HepG2 (cell line): ENCODE measurements around the gene SRGAP3. TPM values are rescaled to one million over a fixed set of nuclear protein-coding genes. Genes with fewer than 3 reads are reported as not detected.

Experiments used
- ATAC-seq: fragments of 200-7000 bp; cut with Tn5 transposase; 3 replicates; pipeline ENCODE4 v1.9.1; 2020; ENCODE audit warnings: mild to moderate bottlenecking, moderate library complexity
- BruUV-seq: library from RNA; stranded (reverse); fragments of 400-500 nt; replicated peaks from 2 replicates; lab custom pipeline; 2021; lab: Mats Ljungman, UMichigan
- CTCF ChIA-PET: fragments of 300-600 bp; formaldehyde crosslinking; extraction: SDS; loops from one replicate; lab custom pipeline; 2021; ENCODE audit warnings: low total read pairs, inconsistent platforms, low intra/inter-chr PET ratio; lab: Yijun Ruan, JAX
- POLR2A ChIA-PET: fragments of 350-600 bp; sonication (Branson Sonifier 250); formaldehyde crosslinking; loops from one replicate; lab custom pipeline; 2020; ENCODE audit warnings: antibody characterized with exemption, inconsistent platforms; lab: Yijun Ruan, JAX
- DNase-seq: peaks from one replicate; pipeline ENCODE4 v3.0.0-alpha.2; 2015; ENCODE audit warnings: low spot score
- FAIRE-seq: peaks from 3 replicates; lab custom pipeline; 2011; peaks lifted over from hg19 to GRCh38; lab: Jason Lieb, UNC
- H2AFZ ChIP-seq: one replicate; pipeline ENCODE4 v1.6.1; 2011; ENCODE audit warnings: low read length, inconsistent platforms
- H3K27ac ChIP-seq: fragments of 300-600 bp; 3 replicates; pipeline ENCODE4 v1.8.0; 2011; ENCODE audit warnings: mixed run types, mild to moderate bottlenecking, mixed read lengths, low read length, inconsistent platforms; ENCODE audit not compliant: insufficient read depth; ENCODE audit errors: extremely low read length
- H3K27me3 ChIP-seq, 2 experiments: fragments of 200-600 bp in 1 of 2; 2 replicates in 1 of 2; 3 replicates in 1 of 2; pipeline versions ENCODE4 v1.6.0 to v1.8.0; 2011; ENCODE audit warnings: low read length in 2 of 2, mild to moderate bottlenecking in 2 of 2, moderate library complexity in 2 of 2, inconsistent platforms in 1 of 2; ENCODE audit not compliant: insufficient read depth in 2 of 2, control insufficient read depth in 1 of 2
- H3K36me3 ChIP-seq, 2 experiments: fragments of 200-600 bp in 1 of 2; replicated peaks in 1 of 2; 2 replicates in 1 of 2; 3 replicates in 1 of 2; pipeline versions ENCODE4 v1.5.1 to v1.8.0; 2011; ENCODE audit warnings: low read length in 2 of 2, inconsistent platforms in 1 of 2; ENCODE audit not compliant: insufficient read depth in 2 of 2, control insufficient read depth in 1 of 2
- H3K4me1 ChIP-seq: 2 replicates; pipeline ENCODE4 v1.5.1; 2012; ENCODE audit warnings: low read length, inconsistent platforms; ENCODE audit not compliant: insufficient read depth
- H3K4me2 ChIP-seq: 2 replicates; pipeline ENCODE4 v1.6.0; 2011; ENCODE audit warnings: low read depth, low read length, inconsistent platforms
- H3K4me3 ChIP-seq, 3 experiments: fragments of 200-600 bp in 1 of 3; sonication (generic), shearing (Covaris generic) in 1 of 3; replicated peaks in 1 of 3; 2 replicates each; pipeline ENCODE4 v1.5.1; 2011 to 2016; ENCODE audit warnings: low read length in 3 of 3, inconsistent platforms in 2 of 3, low read depth in 2 of 3, mild to moderate bottlenecking in 2 of 3, control low read depth in 1 of 3, mixed read lengths in 1 of 3; ENCODE audit not compliant: insufficient read depth in 1 of 3
- H3K79me2 ChIP-seq: one replicate; pipeline ENCODE4 v1.6.1; 2011; ENCODE audit warnings: low read length, inconsistent platforms; ENCODE audit not compliant: insufficient read depth
- H3K9ac ChIP-seq: 2 replicates; pipeline ENCODE4 v1.6.0; 2011; ENCODE audit warnings: mild to moderate bottlenecking, low read depth, low read length, inconsistent platforms; ENCODE audit not compliant: insufficient read depth
- H3K9me3 ChIP-seq: 2 replicates; pipeline ENCODE4 v1.5.1; 2012; ENCODE audit warnings: mild to moderate bottlenecking, low read length
- H4K20me1 ChIP-seq: 2 replicates; pipeline ENCODE4 v1.6.0; 2011; ENCODE audit warnings: inconsistent platforms, mild to moderate bottlenecking, low read length, moderate library complexity; ENCODE audit not compliant: insufficient read depth
- AKAP8 ChIP-seq: sonication (generic); formaldehyde crosslinking; IDR thresholded peaks from 2 replicates; pipeline ENCODE4 v1.5.1; 2020; ENCODE audit warnings: mild to moderate bottlenecking, missing genetic modification reagents
- ARID4A ChIP-seq: sonication (generic); formaldehyde crosslinking; IDR thresholded peaks from 2 replicates; pipeline ENCODE4 v1.5.0; 2020; ENCODE audit warnings: mild to moderate bottlenecking, missing genetic modification reagents, borderline replicate concordance
- HMG20B ChIP-seq: conservative IDR thresholded peaks from 2 replicates; pipeline ENCODE4 v1.6.1; 2016; ENCODE audit warnings: missing genetic modification reagents, missing compliant biosample characterization
- MED1 ChIP-seq: sonication (generic); formaldehyde crosslinking; IDR thresholded peaks from 2 replicates; pipeline ENCODE4 v1.4.0; 2020; ENCODE audit warnings: missing genetic modification reagents
- UBTF ChIP-seq: sonication (generic); formaldehyde crosslinking; IDR thresholded peaks from 2 replicates; pipeline ENCODE4 v1.4.0; 2020; ENCODE audit warnings: mild to moderate bottlenecking, missing genetic modification reagents
- ZNF343 ChIP-seq: sonication (generic); formaldehyde crosslinking; IDR thresholded peaks from 2 replicates; pipeline ENCODE4 v1.4.0; 2020; ENCODE audit warnings: mild to moderate bottlenecking, missing genetic modification reagents
- in situ Hi-C: cut with HindIII; loops from 2 replicates; pipeline ENCODE4 v1.10.0; 2017; ENCODE audit warnings: low pct_unique_long_range_greater_than_20kb; ENCODE audit not compliant: extremely low pct_ligation_motif_present
- intact Hi-C: fragments of 100-400 bp; cut with micrococcal nuclease; formaldehyde crosslinking; loops from one replicate; pipeline ENCODE4 v1.10.0; 2022; ENCODE audit not compliant: unreplicated experiment
- polyA plus RNA-seq, 8 experiments: library from polyadenylated mRNA; depleted of rRNA in 3 of 8; stranded (reverse) in 7 of 8; unstranded in 1 of 8; fragments of >200 nt; fragmentation: Illumina TruSeq in 4 of 8; extraction: Trizol in 4 of 8; gene quantifications; 2 replicates each; pipeline versions ENCODE4 v1.2.1 to v1.2.3, GENCODE V29; 2011 to 2016; ENCODE audit warnings: low read depth in 4 of 8, missing spikeins in 1 of 8, mixed read lengths in 1 of 8; ENCODE audit not compliant: insufficient read depth in 1 of 8
- total RNA-seq, 5 experiments: library from RNA; depleted of rRNA; stranded (reverse); fragments of >200 nt; fragmentation: Illumina TruSeq; extraction: Trizol; gene quantifications; 2 replicates each; pipeline ENCODE4 v1.2.3, GENCODE V29; 2016; ENCODE audit warnings: low read depth in 1 of 5

Gene SRGAP3
- total and polyA plus RNA-seq, 2 of the 13 experiments (the other 11 are each of a cell fraction or from before 2014, with no cell fraction given): 1.2 to 1.4 TPM

- Histone ChIP-seq H3K9me3 (no peaks in the 10 kb centered on the region), H3K9ac (no peak overlapping the region), H4K20me1 (no peaks in the 10 kb centered on the region), H3K79me2 (peaks cover 32% of the 10 kb centered on the region), H3K27ac (no peak overlapping the region), H3K4me3 (no peak overlapping the region), H3K4me1 (peaks cover 18% of the 10 kb centered on the region), H3K4me2 (no peak overlapping the region), H3K36me3 (peaks cover 0 to 14% of the 10 kb centered on the region in 2 experiments; a peak in 2 of 5 replicates), H2AFZ (no peak overlapping the region), H3K27me3 (no peaks in the 10 kb centered on the region)
- ChIA-PET CTCF (no interaction called here), POLR2A (no interaction called here)
- no TSS peak for BruUV-seq
- no peak for TF ChIP-seq AKAP8 (CRISPR knock-in tag)
- no peak for TF ChIP-seq ARID4A (CRISPR knock-in tag)
- TF ChIP-seq HMG20B (CRISPR knock-in tag): no peak
- TF ChIP-seq MED1: no peak
- TF ChIP-seq ZNF343 (CRISPR knock-in tag): no peak
- no peak for TF ChIP-seq UBTF (CRISPR knock-in tag)
- DNase-seq (no peak), FAIRE-seq (no peak), ATAC-seq (no peak)
- in situ Hi-C loops (no loop called here), intact Hi-C loops (no loop called here)
Observed at GRCh38 chr3:8952130-8952529, 297.3 kb downstream of the SRGAP3 start.
